Activated T-cell treated with anti-CD3 and anti-CD28 coated beads for 4 hours (primary cell): Measurements from ENCODE around the gene UNC13C.

Experiments used
- DNase-seq: peaks from one replicate; pipeline ENCODE4 v3.0.0-alpha.2; 2020

UNC13C gene

GRCh38 chr15:54120949-54121463, 142.8 kb downstream of the UNC13C start:
- no peak for DNase-seq

GRCh38 chr15:54127574-54127973, 149.3 kb downstream of the UNC13C start:
- no peak for DNase-seq

GRCh38 chr15:54131410-54131809, 153.2 kb downstream of the UNC13C start:
- no peak for DNase-seq

GRCh38 chr15:54149115-54149531, 170.9 kb downstream of the UNC13C start:
- no peak for DNase-seq

- DNase-seq, result no peak
These were observed 172.0 kb downstream of the UNC13C start for GRCh38 chr15:54150255-54150654.

- no peak for DNase-seq
These were observed 180.8 kb downstream of the UNC13C start for GRCh38 chr15:54159012-54159411.

GRCh38 chr15:54187325-54187724, 209.1 kb downstream of the UNC13C start:
- no peak for DNase-seq

- DNase-seq, result no peak
These were observed 219.8 kb downstream of the UNC13C start for GRCh38 chr15:54197995-54198394.

- no peak for DNase-seq
These were observed 228.5 kb downstream of the UNC13C start for GRCh38 chr15:54206586-54207321.

GRCh38 chr15:54208786-54209185, 230.5 kb downstream of the UNC13C start:
- no peak for DNase-seq

GRCh38 chr15:54212635-54213034, 234.4 kb downstream of the UNC13C start:
- DNase-seq, result no peak

GRCh38 chr15:54226455-54226854, 248.2 kb downstream of the UNC13C start:
- DNase-seq, result no peak

- DNase-seq, result no peak
These were observed 249.3 kb downstream of the UNC13C start for GRCh38 chr15:54227569-54227968.

- no peak for DNase-seq
These were observed 272.1 kb downstream of the UNC13C start for GRCh38 chr15:54250326-54250725.

GRCh38 chr15:54256190-54256589, 277.9 kb downstream of the UNC13C start:
- DNase-seq, result no peak

- DNase-seq, result no peak
These were observed 295.7 kb downstream of the UNC13C start for GRCh38 chr15:54273928-54274327.

GRCh38 chr15:54277834-54278233, 299.6 kb downstream of the UNC13C start:
- no peak for DNase-seq

- DNase-seq, result no peak
These were observed 302.5 kb downstream of the UNC13C start for GRCh38 chr15:54280726-54281125.

GRCh38 chr15:54282228-54282836, 304.1 kb downstream of the UNC13C start:
- DNase-seq, result no peak

GRCh38 chr15:54288049-54288448, 309.8 kb downstream of the UNC13C start:
- DNase-seq, result no peak

GRCh38 chr15:54289590-54290136, 311.4 kb downstream of the UNC13C start:
- DNase-seq, result no peak

GRCh38 chr15:54298396-54298795, 320.2 kb downstream of the UNC13C start:
- DNase-seq, result no peak

GRCh38 chr15:54304321-54304720, 326.1 kb downstream of the UNC13C start:
- DNase-seq, result no peak

- no peak for DNase-seq
These were observed 326.9 kb downstream of the UNC13C start for GRCh38 chr15:54305138-54305537.
